CD4-positive, alpha-beta T cell treated with Interleukin-1 beta for 1 hour (primary cell): ENCODE results near the gene CATSPER1.

Experiments used
- DNase-seq, 2 donors: peaks; one replicate each; pipeline ENCODE4 v3.0.0-alpha.2; 2020 to 2022

The CATSPER1 gene

GRCh38 chr11:66002648-66003225, 23.5 kb downstream of the CATSPER1 start:
- DNase-seq, result no peak

- DNase-seq, result peak; percentile 91 to 96
These were observed 24.2 kb downstream of the CATSPER1 start, which contains the start of the genes BANF1 and EIF1AD for GRCh38 chr11:66001942-66002647. BANF1 (plus strand) TSS chr11:66002503; CDS start chr11:66003251, 748 bp downstream. EIF1AD (minus strand) TSS chr11:66002157; CDS start chr11:66000389, 1,768 bp downstream.

DNA sequence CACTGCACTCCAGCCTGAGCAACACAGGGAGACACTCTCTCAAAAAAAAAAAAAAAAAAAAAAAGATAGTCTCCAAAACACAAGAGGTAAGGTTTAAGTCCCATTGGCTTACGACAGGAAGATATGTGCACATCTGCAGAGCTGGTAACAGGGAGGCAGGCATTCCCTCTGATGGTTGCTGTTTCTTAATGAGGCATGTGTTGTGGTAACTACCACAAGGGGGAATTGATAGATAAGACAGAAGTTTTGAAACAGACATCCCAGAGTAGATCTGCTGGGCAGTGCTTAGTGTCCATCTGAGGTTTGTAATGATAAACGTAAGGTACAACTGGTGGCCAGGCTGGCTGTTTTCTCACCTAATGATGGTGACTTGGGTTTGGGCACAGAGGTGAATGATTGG, 29.0 kb downstream of the CATSPER1 start:
- no peak for DNase-seq

GRCh38 chr11:65992056-65992455, 34.2 kb downstream of the CATSPER1 start:
- no peak for DNase-seq

- peak; percentile 93 to 96 for DNase-seq
These were observed 37.3 kb downstream of the CATSPER1 start for GRCh38 chr11:65988791-65989592.

DNA sequence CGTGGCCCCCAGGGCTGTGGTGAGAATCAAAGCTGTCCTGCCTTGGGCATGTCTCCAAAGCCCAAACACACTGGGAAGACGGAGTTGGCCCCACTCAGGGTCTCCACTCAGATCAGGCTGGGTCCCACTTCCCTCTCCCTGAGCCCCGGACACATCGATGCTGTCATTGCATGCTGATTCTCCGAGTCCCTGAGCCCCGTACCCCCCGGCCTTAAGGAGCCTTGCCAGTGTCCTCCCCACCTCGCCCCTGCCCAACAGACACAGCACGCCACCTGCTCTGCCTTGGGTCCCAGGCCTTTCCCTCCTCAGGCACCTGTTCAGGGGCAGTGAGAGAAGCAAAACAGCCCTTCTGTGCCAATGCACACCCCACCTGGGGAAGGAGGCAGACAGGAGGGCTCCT, 38.9 kb downstream of the CATSPER1 start:
- no peak for DNase-seq

GRCh38 chr11:65983589-65983987, 42.7 kb downstream of the CATSPER1 start:
- no peak for DNase-seq

- no peak for DNase-seq
These were observed 43.3 kb downstream of the CATSPER1 start for GRCh38 chr11:65982824-65983588.

- no peak for DNase-seq
These were observed 44.1 kb downstream of the CATSPER1 start for GRCh38 chr11:65981972-65982823.

DNA sequence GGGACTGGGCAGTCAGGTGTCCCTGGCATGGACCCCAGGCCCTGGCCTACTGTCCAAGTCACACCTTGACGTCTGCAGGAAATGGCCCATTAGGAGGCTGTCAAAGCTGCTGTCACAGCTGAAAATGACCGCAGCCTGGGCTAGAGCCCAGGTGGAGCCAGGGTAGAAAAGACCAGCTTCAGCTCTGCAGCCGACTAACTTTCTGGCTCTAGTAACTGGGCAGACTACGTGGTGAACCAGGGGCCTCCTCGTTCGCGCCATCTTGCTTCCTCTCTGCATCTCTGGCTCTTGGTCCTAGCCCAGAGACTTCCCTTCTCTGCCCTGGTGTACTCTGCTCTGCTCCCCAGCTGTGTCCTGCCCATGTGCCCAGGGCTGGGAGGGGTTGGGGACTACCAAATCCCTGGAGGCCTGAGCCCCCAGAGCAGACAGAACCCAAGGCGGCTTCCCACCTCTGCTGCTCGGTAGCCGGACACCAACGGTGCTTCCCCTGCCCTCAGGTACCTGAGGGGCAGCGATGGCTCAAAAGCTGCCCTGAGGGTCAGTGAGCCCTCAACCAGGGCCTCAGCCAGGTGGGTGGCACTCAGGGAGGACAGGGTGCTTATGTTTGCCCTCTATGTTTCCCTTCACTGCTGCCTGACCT, 45.1 kb downstream of the CATSPER1 start:
- DNase-seq, result no peak

GRCh38 chr11:65979261-65979759, 47.0 kb downstream of the CATSPER1 start:
- no peak for DNase-seq

DNA sequence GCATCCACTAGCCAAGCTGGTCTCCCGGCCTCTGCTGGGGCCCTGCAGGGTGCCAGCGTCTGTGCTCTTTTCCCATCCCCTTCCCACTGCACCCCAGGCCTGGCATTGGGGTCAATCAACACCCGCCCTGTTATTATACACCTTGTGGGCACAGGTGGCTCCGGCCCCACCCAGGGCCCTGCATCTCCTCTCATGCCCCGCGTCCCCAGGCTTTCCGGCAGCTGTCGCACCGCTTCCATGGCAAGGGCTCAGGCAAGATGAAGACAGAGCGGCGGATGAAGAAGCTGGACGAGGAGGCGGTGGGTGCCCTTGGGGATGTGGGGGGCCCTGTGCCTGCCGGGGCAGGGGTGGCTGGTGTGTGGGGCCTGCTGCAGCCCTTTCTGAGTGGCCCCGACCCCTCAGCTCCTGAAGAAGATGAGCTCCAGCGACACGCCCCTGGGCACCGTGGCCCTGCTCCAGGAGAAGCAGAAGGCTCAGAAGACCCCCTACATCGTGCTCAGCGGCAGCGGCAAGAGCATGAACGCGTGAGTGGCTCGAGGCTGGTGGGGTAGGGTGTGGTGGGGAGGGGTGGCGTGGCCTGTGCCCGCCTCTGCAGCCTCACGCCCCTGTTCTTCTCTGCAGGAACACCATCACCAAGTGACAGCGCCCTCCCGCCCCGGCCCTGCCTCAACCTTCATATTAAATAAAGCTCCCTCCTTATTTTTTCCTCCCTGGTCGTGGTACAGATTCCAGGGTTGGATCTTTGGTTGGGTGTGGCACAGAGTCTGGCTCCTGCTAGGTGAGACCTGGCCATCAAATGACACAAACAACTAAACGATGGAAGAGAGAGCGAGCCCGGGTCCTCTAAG, 47.7 kb downstream of the CATSPER1 start:
- no peak for DNase-seq

DNA sequence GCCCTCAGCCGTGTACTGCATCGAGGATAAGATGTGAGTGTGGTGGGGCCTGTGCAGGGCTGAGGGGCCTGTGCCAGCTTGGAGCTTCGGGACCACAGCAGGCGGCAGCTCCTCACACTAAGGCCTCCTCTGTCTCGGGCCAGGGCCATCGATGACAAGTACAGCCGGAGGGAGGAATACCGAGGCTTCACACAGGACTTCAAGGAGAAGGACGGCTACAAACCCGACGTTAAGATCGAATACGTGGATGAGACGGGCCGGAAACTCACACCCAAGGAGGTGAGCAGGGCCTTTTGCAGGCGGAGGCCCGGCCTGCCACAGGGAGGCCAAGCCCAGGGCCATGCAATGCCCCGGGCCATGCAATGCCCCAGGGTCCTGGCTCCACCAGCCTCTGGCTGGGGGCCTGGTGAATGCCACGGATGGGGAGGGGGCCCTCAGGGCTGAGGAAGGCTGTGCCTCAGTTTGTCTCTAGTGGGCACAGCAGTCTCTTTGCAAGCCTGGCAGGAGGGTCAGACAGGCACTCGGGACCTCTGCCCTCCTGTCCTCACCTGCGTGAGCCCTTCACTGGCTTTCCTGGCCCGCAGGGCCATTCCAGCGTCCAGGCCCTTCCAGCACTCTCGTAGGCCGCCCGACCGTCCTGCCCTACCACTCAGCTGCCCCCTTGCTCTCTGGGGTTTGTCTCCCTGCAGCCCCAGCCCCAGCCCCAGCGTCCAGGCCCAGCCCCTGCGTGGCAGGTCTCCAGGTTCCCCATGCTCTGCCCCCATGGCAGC, 48.5 kb downstream of the CATSPER1 start:
- DNase-seq, result no peak

DNA sequence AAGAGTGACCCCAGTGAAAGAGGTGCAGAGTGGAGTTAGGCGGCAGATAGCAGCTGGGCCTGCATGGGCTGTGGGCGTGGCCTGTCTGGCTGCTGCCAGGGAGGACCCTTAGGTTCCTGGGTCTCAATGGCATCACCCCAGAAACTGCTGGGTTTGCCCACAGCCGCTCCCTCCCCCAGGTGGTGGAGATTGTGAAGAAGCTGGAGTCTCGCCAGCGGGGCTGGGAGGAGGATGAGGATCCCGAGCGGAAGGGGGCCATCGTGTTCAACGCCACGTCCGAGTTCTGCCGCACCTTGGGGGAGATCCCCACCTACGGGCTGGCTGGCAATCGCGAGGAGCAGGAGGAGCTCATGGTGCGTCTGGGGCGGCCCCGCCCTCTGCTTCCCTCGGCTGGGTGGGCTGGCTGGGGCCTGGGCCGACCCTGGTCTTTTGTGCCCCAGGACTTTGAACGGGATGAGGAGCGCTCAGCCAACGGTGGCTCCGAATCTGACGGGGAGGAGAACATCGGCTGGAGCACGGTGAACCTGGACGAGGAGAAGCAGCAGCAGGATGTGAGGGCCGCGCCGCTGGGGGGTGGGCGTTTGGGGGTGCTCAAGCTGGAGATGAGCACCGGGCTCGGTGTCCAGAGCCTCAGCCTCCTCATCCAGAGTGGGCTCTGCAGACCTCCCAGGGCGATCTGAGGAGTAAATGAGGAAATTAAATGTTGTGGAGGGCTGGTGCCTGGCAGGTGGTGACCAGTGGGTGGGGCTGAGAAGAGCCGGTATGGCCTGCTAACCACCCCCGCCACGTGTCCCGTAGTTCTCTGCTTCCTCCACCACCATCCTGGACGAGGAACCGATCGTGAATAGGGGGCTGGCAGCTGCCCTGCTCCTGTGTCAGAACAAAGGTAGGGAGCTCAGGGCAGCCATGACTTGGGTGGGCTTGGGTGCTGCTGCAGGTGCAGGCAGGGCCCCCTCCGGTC, 49.8 kb downstream of the CATSPER1 start:
- no peak for DNase-seq

- DNase-seq, result no peak
These were observed 50.5 kb downstream of the CATSPER1 start for GRCh38 chr11:65975771-65976170.

- no peak for DNase-seq
These were observed 52.7 kb downstream of the CATSPER1 start for GRCh38 chr11:65973439-65974110.

DNA sequence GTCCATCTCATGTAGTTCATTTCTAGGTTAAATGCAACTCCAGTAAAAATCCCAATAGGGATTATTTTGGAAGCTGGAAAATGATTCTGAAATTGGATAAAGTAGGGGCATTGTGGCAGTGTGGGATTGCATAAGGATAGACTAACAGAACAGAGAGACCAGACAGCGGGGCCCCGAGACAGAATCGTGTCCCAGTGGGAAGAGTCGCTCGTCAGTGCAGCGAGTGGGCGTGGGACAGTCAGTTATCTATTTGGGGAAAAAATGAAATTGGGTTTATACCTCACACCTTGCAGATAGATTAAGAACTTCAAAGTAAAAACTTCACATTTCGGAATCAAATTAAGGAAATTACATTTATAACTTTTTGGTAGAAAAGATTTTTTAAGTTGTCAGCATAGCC, 54.2 kb downstream of the CATSPER1 start:
- DNase-seq, result no peak
